ENCODE results near the gene CACNB3. TPM values are rescaled to one million over a fixed set of nuclear protein-coding genes. Genes with fewer than 3 reads are reported as not detected.

The CACNB3 gene
- total RNA-seq, 1 donor from 2014 or later = 56.3 TPM

GRCh38 chr12:48774516-48774915 lies 43.8 kb upstream of the CACNB3 start:
- DNase-seq (ENCODE audit: extremely low spot score, unreplicated experiment) = no peak
- Mint-ChIP-seq H3K9me3 (no peaks in the 10 kb centered on the region), H3K27ac (no peak overlapping the region), H3K36me3 (peaks cover 28% of the 10 kb centered on the region), H3K4me3 (no peak overlapping the region), H3K27me3 (no peaks in the 10 kb centered on the region), H3K4me1 (ENCODE audit: unreplicated experiment) (no peaks in the 10 kb centered on the region)
- no peak for TF ChIP-seq CTCF (conservative IDR thresholded peaks at IDR 0.05)

GRCh38 chr12:48775299-48775698 lies 43.0 kb upstream of the CACNB3 start:
- Mint-ChIP-seq H3K36me3 (peaks cover 25% of the 10 kb centered on the region), H3K27me3 (no peaks in the 10 kb centered on the region), H3K9me3 (no peaks in the 10 kb centered on the region), H3K4me3 (no peak overlapping the region), H3K4me1 (ENCODE audit: unreplicated experiment) (peaks cover 7% of the 10 kb centered on the region), H3K27ac (no peak overlapping the region)
- TF ChIP-seq CTCF (conservative IDR thresholded peaks at IDR 0.05) = no peak
- DNase-seq (ENCODE audit: extremely low spot score, unreplicated experiment) = no peak

- peaks cover 18% of the 10 kb centered on the region for H3K36me3 Mint-ChIP-seq
- no peak for TF ChIP-seq CTCF (conservative IDR thresholded peaks at IDR 0.05)
Measured at GRCh38 chr12:48775991-48776649, 42.2 kb upstream of the CACNB3 start.

GRCh38 chr12:48776956-48777355 lies 41.3 kb upstream of the CACNB3 start:
- Mint-ChIP-seq H3K36me3 (peaks cover 10% of the 10 kb centered on the region), H3K4me3 (no peak overlapping the region), H3K27ac (no peak overlapping the region), H3K27me3 (no peaks in the 10 kb centered on the region), H3K9me3 (no peaks in the 10 kb centered on the region), H3K4me1 (ENCODE audit: unreplicated experiment) (peaks cover 9% of the 10 kb centered on the region)
- no peak for DNase-seq (ENCODE audit: extremely low spot score, unreplicated experiment)
- TF ChIP-seq CTCF (conservative IDR thresholded peaks at IDR 0.05) = no peak

More at GRCh38 chr12:48775991-48776649, 42.2 kb upstream of the CACNB3 start:
- H3K27ac Mint-ChIP-seq = no peak overlapping the region
- no peaks in the 10 kb centered on the region for H3K27me3 Mint-ChIP-seq
- no peak for DNase-seq (ENCODE audit: extremely low spot score, unreplicated experiment)
- H3K4me3 Mint-ChIP-seq = no peak overlapping the region
- H3K4me1 Mint-ChIP-seq (ENCODE audit: unreplicated experiment) = peaks cover 9% of the 10 kb centered on the region
- H3K9me3 Mint-ChIP-seq = no peaks in the 10 kb centered on the region

- Mint-ChIP-seq H3K36me3 (peaks cover 10% of the 10 kb centered on the region), H3K9me3 (no peaks in the 10 kb centered on the region), H3K4me3 (no peak overlapping the region), H3K27ac (no peak overlapping the region), H3K4me1 (ENCODE audit: unreplicated experiment) (peaks cover 9% of the 10 kb centered on the region), H3K27me3 (no peaks in the 10 kb centered on the region)
- no peak for DNase-seq (ENCODE audit: extremely low spot score, unreplicated experiment)
- TF ChIP-seq CTCF (conservative IDR thresholded peaks at IDR 0.05) = no peak
Measured at GRCh38 chr12:48777501-48778400, 40.5 kb upstream of the CACNB3 start.
